ENCODE data around the gene LRRC26. TPM values are rescaled to one million over a fixed set of nuclear protein-coding genes. Genes with fewer than 3 reads are reported as not detected.
A peak's percentile ranks its signal among the peaks of the same experiment; 100 is the strongest.

LRRC26 gene
- total RNA-seq, 1 experiment from 2014 or later: 2.4 TPM

DNA sequence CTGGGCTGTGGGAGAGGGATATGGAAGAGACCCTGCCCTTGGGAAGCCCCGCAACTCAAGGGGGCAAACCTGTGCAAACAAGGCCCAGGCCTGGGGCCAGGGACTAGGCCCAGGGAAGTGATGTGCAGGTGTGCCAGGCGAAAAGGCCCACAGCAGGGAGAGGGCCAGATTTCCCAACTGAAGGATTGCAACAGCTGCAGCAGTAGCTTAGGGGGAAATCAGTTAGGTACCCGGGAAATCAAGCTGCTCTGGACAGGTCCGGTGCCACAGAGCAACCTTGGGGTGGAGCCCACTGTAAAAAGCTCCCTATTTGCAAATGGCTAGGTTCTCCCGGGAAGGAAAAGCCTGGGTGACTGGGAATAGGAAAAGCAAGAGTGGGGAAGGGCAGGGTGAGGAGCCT lies 20.5 kb downstream of the LRRC26 start:
- no TSS peak for BruUV-seq (replicated peaks)
- Histone ChIP-seq H2AFZ (ENCODE audit: low read depth, low read length, poor library complexity, severe bottlenecking) (no peak overlapping the region), H3K36me3 (ENCODE audit: control insufficient read depth in 1 of 2, insufficient read depth in 2 of 2, low read length in 2 of 2) (no peaks in the 10 kb centered on the region), H3K27me3 (ENCODE audit: insufficient read depth, low read length) (no peaks in the 10 kb centered on the region), H3K4me1 (ENCODE audit: control insufficient read depth in 1 of 2, insufficient read depth in 2 of 2, low read length in 2 of 2) (peaks cover 12 to 22% of the 10 kb centered on the region in 2 experiments), H3K9me3 (ENCODE audit: control insufficient read depth in 1 of 2, insufficient read depth in 1 of 2, low read depth in 1 of 2, low read length in 2 of 2) (no peaks in the 10 kb centered on the region; a peak in 1 of 4 replicates), H3K4me3 (replicated peaks in 1 of 2; ENCODE audit: low read depth in 1 of 2, low read length in 2 of 2) (no peak overlapping the region), H3K4me2 (ENCODE audit: low read length) (peak overlapping the region; percentile 63), H3K27ac (ENCODE audit: low read depth, low read length) (peak overlapping the region; percentile 47; the same call in 1 of the 2 replicates), H3K9me2 (ENCODE audit: insufficient read depth) (no peaks in the 10 kb centered on the region), H3K9ac (ENCODE audit: low read length) (peak overlapping the region; percentile 50), H3K79me2 (ENCODE audit: insufficient read depth, low read length) (no peaks in the 10 kb centered on the region), H4K20me1 (ENCODE audit: insufficient read depth) (no peaks in the 10 kb centered on the region)
- ChIA-PET CTCF (interaction anchor here (2.2 to 2.7 kb wide), 2 partner anchors 40 to 78 kb away, joined by 8 to 13 read pairs; partner anchors contain the start of genes ANAPC2, RNF224 and SSNA1), POLR2A (interaction anchor here (2.2 to 3.1 kb wide), 2 partner anchors 14 to 91 kb away, joined by 16 to 19 read pairs; partner anchors contain the start of gene TUBB4B), RAD21 (ENCODE audit: low non-redundant PET in 1 of 2, low total read pairs in 2 of 2, uncharacterized antibody in 2 of 2, unreplicated experiment in 2 of 2) (no interaction called here)
- TF ChIP-seq TCF7L2 (IDR thresholded peaks at IDR 0.05; ENCODE audit: borderline replicate concordance, extremely low read depth, insufficient read depth, insufficient read length): no peak
- no peak for TF ChIP-seq CBX3 (IDR thresholded peaks at IDR 0.05; ENCODE audit: low read depth)
- no peak for TF ChIP-seq SP1 (IDR thresholded peaks at IDR 0.05; ENCODE audit: low read depth)
- no peak for TF ChIP-seq JUND (IDR thresholded peaks at IDR 0.05)
- no peak for TF ChIP-seq ELF1 (IDR thresholded peaks at IDR 0.05; ENCODE audit: borderline replicate concordance, low read depth)
- TF ChIP-seq EZH2 (IDR thresholded peaks at IDR 0.05): no peak
- no peak for TF ChIP-seq ZNF274 (IDR thresholded peaks at IDR 0.05; ENCODE audit: low read depth, low read length)
- no peak for TF ChIP-seq EGR1 (IDR thresholded peaks at IDR 0.05; ENCODE audit: low read depth)
- no peak for TF ChIP-seq EZH2phosphoT487 (IDR thresholded peaks at IDR 0.05; ENCODE audit: borderline replicate concordance)
- TF ChIP-seq, protein P1, sequence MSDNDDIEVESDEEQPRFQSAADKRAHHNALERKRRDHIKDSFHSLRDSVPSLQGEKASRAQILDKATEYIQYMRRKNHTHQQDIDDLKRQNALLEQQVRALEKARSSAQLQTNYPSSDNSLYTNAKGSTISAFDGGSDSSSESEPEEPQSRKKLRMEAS (IDR thresholded peaks at IDR 0.05): no peak
- TF ChIP-seq, protein P2, sequence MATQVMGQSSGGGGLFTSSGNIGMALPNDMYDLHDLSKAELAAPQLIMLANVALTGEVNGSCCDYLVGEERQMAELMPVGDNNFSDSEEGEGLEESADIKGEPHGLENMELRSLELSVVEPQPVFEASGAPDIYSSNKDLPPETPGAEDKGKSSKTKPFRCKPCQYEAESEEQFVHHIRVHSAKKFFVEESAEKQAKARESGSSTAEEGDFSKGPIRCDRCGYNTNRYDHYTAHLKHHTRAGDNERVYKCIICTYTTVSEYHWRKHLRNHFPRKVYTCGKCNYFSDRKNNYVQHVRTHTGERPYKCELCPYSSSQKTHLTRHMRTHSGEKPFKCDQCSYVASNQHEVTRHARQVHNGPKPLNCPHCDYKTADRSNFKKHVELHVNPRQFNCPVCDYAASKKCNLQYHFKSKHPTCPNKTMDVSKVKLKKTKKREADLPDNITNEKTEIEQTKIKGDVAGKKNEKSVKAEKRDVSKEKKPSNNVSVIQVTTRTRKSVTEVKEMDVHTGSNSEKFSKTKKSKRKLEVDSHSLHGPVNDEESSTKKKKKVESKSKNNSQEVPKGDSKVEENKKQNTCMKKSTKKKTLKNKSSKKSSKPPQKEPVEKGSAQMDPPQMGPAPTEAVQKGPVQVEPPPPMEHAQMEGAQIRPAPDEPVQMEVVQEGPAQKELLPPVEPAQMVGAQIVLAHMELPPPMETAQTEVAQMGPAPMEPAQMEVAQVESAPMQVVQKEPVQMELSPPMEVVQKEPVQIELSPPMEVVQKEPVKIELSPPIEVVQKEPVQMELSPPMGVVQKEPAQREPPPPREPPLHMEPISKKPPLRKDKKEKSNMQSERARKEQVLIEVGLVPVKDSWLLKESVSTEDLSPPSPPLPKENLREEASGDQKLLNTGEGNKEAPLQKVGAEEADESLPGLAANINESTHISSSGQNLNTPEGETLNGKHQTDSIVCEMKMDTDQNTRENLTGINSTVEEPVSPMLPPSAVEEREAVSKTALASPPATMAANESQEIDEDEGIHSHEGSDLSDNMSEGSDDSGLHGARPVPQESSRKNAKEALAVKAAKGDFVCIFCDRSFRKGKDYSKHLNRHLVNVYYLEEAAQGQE (IDR thresholded peaks at IDR 0.05; ENCODE audit: low read depth): no peak
- no peak for ATAC-seq
- intact Hi-C loops (cut with micrococcal nuclease): no loop called here
- no peak for DNase-seq (ENCODE audit: low read depth, low spot score)

All from HCT116 (cell line).